BE2C (cell line): ENCODE data around the gene OAS3.
"Not testable (repeated sequence)": the region's sequence is repeated elsewhere in the genome, so short reads cannot be mapped to it uniquely, and the experiment has no call there.

Source experiments
- DNase-seq: peaks from one replicate; pipeline ENCODE4 v3.0.0-alpha.2; 2020
- H3K27me3 ChIP-seq: fragments of 250-450 bp; sonication (Bioruptor Pico); 2 replicates; pipeline ENCODE4 v1.5.1; 2020; ENCODE audit warnings: mild to moderate bottlenecking
- H3K36me3 ChIP-seq: fragments of 250-450 bp; sonication (Bioruptor Pico); 2 replicates; pipeline ENCODE4 v1.5.1; 2020; ENCODE audit warnings: mild to moderate bottlenecking
- H3K4me1 ChIP-seq: fragments of 250-450 bp; sonication (Bioruptor Pico); 2 replicates; pipeline ENCODE4 v1.5.1; 2020
- H3K4me3 ChIP-seq: 2 replicates; pipeline ENCODE4 v1.5.1; 2011; ENCODE audit warnings: low read depth, low read length
- H3K9me3 ChIP-seq: fragments of 250-450 bp; sonication (Bioruptor Pico); 2 replicates; pipeline ENCODE4 v1.5.1; 2020
- TF ChIP-seq, protein P1 (sequence below): IDR thresholded peaks from 2 replicates; pipeline ENCODE4 v1.5.1; 2012; ENCODE audit warnings: mild to moderate bottlenecking, low read depth, low read length

Gene OAS3

DNA sequence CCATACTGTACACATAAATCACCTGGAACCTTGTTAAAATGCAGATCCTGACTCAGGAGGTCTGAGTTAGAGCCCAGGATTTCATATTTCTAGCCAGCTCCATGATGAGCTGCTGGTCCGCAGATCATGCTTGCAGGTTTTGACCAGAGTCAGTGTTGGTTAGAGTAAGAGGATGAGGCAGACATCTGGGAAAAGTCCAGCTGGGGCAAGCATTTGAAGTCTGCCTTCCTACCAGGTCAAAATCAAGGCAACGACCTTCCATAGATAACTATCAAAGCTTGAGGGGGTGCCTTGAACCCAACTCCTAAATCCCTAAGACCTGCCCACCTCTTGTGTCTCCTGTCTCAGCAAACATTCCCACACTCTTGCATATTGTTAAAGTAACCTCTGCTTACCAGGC is 49.3 kb downstream of the OAS3 start:
- Histone ChIP-seq H3K36me3 (no peaks in the 10 kb centered on the region), H3K4me3 (no peak overlapping the region), H3K4me1 (no peaks in the 10 kb centered on the region), H3K27me3 (no peaks in the 10 kb centered on the region), H3K9me3 (peaks cover 1% of the 10 kb centered on the region; the same call in 1 of the 2 replicates)
- DNase-seq = no peak
- TF ChIP-seq, protein P1, sequence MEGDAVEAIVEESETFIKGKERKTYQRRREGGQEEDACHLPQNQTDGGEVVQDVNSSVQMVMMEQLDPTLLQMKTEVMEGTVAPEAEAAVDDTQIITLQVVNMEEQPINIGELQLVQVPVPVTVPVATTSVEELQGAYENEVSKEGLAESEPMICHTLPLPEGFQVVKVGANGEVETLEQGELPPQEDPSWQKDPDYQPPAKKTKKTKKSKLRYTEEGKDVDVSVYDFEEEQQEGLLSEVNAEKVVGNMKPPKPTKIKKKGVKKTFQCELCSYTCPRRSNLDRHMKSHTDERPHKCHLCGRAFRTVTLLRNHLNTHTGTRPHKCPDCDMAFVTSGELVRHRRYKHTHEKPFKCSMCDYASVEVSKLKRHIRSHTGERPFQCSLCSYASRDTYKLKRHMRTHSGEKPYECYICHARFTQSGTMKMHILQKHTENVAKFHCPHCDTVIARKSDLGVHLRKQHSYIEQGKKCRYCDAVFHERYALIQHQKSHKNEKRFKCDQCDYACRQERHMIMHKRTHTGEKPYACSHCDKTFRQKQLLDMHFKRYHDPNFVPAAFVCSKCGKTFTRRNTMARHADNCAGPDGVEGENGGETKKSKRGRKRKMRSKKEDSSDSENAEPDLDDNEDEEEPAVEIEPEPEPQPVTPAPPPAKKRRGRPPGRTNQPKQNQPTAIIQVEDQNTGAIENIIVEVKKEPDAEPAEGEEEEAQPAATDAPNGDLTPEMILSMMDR = no peak

DNA sequence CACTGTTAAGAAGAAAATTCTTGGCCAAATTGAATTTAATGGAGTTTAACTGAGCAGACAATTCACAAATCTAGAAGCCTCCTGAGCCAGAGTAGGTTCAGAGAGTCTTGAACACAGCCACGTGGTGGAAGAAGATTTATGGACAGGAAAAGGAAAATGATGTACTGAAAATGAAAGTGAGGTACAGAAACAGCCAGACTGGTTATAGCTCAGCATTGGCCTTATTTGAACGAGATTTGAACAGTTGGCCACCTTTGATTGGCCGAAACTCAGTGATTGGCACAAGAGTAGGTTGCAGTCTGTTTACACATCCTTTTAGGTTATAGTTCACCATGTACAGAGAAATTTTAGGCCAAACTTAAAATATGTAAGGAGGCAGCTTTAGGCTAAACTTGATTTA is 50.0 kb downstream of the OAS3 start:
- TF ChIP-seq, protein P1 = no peak
- no peaks in the 10 kb centered on the region for H3K4me1 ChIP-seq
- peaks cover 3% of the 10 kb centered on the region; the same call in 1 of the 2 replicates for H3K9me3 ChIP-seq
- DNase-seq = no peak
- no peaks in the 10 kb centered on the region for H3K36me3 ChIP-seq
- no peak overlapping the region for H3K4me3 ChIP-seq
- H3K27me3 ChIP-seq = no peaks in the 10 kb centered on the region

DNA sequence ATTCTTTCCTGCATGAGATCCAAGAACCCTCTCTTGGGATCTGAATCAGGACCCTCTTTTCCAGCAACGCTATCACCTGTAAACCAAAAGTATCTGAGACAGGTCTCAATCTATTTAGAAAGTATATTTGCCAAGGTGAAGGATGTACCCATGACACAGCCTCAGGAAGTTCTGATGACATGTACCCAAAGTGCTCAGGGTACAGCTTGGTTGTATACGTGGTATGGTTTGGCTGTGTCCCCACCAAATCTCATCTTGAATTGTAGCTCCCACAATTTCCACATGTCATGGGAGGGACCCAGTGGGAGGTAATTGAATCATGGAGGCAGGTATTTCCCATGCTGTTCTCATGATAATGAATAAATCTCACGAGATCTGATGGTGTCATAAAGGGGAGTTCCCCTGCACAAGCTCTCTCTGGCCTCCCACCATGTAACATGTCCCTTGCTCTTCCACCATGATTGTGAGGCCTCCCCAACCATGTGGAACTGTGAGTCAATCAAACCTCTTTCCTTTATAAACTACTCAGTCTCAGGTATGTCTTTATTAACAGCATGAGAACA is 50.6 kb downstream of the OAS3 start:
- not testable (repeated sequence) for H3K36me3 ChIP-seq, H3K27me3 ChIP-seq, H3K4me1 ChIP-seq, H3K4me3 ChIP-seq, H3K9me3 ChIP-seq, DNase-seq

DNA sequence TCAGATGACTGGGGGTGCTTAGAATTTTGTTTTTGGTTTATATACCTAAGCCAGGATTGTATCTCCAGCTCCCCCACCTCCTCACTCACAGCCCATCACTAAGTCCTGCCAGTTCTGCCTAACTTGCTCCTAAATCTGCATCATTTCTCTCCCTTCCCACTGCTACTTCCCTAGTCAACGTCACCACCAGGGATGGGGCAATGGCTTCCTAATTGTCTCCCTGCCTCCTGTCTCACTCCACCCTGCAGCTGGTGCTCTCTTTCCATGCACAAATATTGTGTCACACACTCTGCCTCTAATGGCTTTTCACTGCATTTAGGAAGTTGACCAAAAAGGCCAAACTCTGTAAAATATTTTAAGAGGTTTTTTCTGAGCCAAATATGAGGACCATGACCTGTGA is 51.5 kb downstream of the OAS3 start:
- Histone ChIP-seq H3K9me3 (peaks cover 3% of the 10 kb centered on the region; the same call in 1 of the 2 replicates), H3K4me1 (no peaks in the 10 kb centered on the region), H3K27me3 (no peaks in the 10 kb centered on the region), H3K36me3 (no peaks in the 10 kb centered on the region), H3K4me3 (no peak overlapping the region)
- no peak for DNase-seq
- TF ChIP-seq, protein P1 = no peak

DNA sequence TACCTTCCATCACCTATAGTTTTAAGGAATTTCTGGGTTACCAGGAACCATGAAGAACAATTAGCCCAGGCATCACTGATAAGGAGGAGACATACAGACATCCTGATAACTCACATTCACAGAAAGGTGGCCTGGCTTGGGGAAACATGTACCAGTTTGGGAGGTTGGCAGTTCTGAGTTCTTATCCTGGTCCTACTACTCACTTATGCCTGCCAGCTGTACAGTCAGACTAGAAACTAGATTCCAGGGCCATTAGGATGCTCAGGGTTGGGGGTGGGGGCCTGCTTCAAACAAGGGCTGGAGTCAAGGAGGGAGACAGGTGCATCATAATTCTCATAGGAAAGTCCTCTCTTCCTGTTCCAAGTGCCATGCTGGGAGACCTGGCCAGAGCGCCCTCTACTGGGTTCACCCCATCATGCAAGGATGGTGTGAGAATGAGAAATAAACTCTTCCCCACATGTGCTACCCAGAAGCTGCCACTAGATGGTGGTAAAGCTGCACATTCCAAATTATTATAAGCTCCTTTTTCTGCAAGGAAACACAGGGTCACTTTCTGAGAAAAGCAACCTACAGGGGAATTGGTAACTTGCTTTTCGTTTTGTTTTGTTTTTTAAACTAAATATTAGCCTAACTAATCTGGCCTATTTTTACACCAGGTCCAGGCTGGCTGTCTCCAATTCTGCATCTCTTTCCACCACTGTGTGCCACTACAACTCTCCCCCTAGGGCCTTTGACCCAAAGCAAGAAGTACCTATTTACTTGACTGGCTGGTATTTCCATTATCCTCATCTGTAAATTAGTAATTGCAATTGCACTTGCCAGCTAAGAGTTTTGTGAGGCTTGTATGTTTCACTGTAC is 54.5 kb downstream of the OAS3 start:
- TF ChIP-seq, protein P1 = peak; percentile 97
- peak; percentile 62 for DNase-seq
- no peaks in the 10 kb centered on the region for H3K36me3 ChIP-seq

DNA sequence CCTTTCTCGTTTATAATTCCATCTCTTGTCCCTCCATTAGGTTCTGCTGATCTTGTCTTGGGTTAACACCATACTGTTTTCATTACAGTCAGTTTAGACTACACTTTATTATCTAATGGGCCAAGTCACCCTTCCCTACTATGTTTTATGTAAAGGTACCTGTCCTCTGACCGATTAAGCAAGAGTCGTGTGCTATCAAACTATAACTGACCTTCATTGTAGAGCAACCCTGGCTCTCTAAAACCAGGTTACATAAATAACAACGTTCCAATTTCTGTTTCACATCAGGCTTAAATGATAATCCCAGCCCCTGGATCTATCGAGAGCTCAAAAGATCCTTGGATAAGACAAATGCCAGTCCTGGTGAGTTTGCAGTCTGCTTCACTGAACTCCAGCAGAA is 56.7 kb downstream of the OAS3 start:
- no peaks in the 10 kb centered on the region for H3K27me3 ChIP-seq
- peaks cover 3% of the 10 kb centered on the region for H3K9me3 ChIP-seq
- TF ChIP-seq, protein P1 = no peak
- H3K36me3 ChIP-seq = no peaks in the 10 kb centered on the region
- no peaks in the 10 kb centered on the region for H3K4me1 ChIP-seq
- no peak overlapping the region for H3K4me3 ChIP-seq
- no peak for DNase-seq

More for the DNA sequence above, 54.5 kb downstream of the OAS3 start:
- Histone ChIP-seq H3K4me1 (no peaks in the 10 kb centered on the region), H3K9me3 (peaks cover 3% of the 10 kb centered on the region; the same call in 1 of the 2 replicates), H3K27me3 (no peaks in the 10 kb centered on the region), H3K4me3 (no peak overlapping the region)
